Common myeloid progenitor, CD34-positive (primary cell): ENCODE measurements around the gene CXCL3.
"Not testable (repeated sequence)": the region's sequence is repeated elsewhere in the genome, so short reads cannot be mapped to it uniquely, and the experiment has no call there.

Source experiments
- CTCF ChIA-PET: fragments of 350-600 bp; sonication (Branson Sonifier 250); formaldehyde crosslinking; loops from one replicate; lab custom pipeline; 2021; ENCODE audit warnings: antibody characterized with exemption; lab: Charles Lee
- POLR2A ChIA-PET: fragments of 350-600 bp; sonication (Branson Sonifier 250); formaldehyde crosslinking; loops from one replicate; lab custom pipeline; 2021; ENCODE audit warnings: antibody characterized with exemption; lab: Charles Lee
- DNase-seq, 3 donors: peaks; one replicate each; pipeline versions ENCODE4 v3.0.0 to v3.0.0-alpha.2; 2013
- H3K27ac ChIP-seq, 2 experiments: 1 replicate in 1 of 2; 2 replicates in 1 of 2; pipeline ENCODE4 v1.7.0; 2013; ENCODE audit warnings: inconsistent platforms in 2 of 2, low read length in 2 of 2, mild to moderate bottlenecking in 2 of 2, low read depth in 1 of 2, moderate library complexity in 1 of 2; ENCODE audit not compliant: severe bottlenecking in 2 of 2, insufficient read depth in 1 of 2, poor library complexity in 1 of 2
- H3K27me3 ChIP-seq, 5 experiments: replicated peaks in 2 of 5; 1 replicate in 3 of 5; 2 replicates in 2 of 5; pipeline versions ENCODE4 v1.6.1 to v1.7.0; 2013; ENCODE audit warnings: low read length in 4 of 5, mild to moderate bottlenecking in 2 of 5, moderate library complexity in 2 of 5, inconsistent platforms in 1 of 5; ENCODE audit not compliant: insufficient read depth in 5 of 5, control insufficient read depth in 4 of 5
- H3K36me3 ChIP-seq, 4 experiments: 1 replicate in 2 of 4; 2 replicates in 2 of 4; pipeline versions ENCODE4 v1.6.1 to v1.7.0; 2013; ENCODE audit warnings: low read length in 3 of 4, control low read depth in 1 of 4, mild to moderate bottlenecking in 1 of 4; ENCODE audit not compliant: control insufficient read depth in 4 of 4, insufficient read depth in 4 of 4
- H3K4me1 ChIP-seq, 4 experiments: 1 replicate in 3 of 4; 2 replicates in 1 of 4; pipeline versions ENCODE4 v1.6.1 to v1.7.1; 2013; ENCODE audit warnings: low read length in 3 of 4, mild to moderate bottlenecking in 3 of 4, control low read depth in 1 of 4, inconsistent platforms in 1 of 4, moderate library complexity in 1 of 4; ENCODE audit not compliant: control insufficient read depth in 4 of 4, insufficient read depth in 4 of 4; ENCODE audit errors: control extremely low read depth in 1 of 4
- H3K4me3 ChIP-seq, 7 experiments: 1 replicate in 4 of 7; 2 replicates in 3 of 7; pipeline versions ENCODE4 v1.5.1 to v1.7.0; 2013; ENCODE audit warnings: mild to moderate bottlenecking in 7 of 7, low read length in 6 of 7, moderate library complexity in 6 of 7, inconsistent platforms in 2 of 7, low read depth in 2 of 7, control low read depth in 1 of 7; ENCODE audit not compliant: insufficient read depth in 4 of 7, control insufficient read depth in 1 of 7; ENCODE audit errors: extremely low read depth in 1 of 7
- H3K9me3 ChIP-seq, 5 experiments: 1 replicate in 4 of 5; 2 replicates in 1 of 5; pipeline versions ENCODE4 v1.6.1 to v1.7.1; 2013; ENCODE audit warnings: low read length in 4 of 5, mild to moderate bottlenecking in 2 of 5, inconsistent platforms in 1 of 5, low read depth in 1 of 5, moderate library complexity in 1 of 5; ENCODE audit not compliant: control insufficient read depth in 4 of 5, insufficient read depth in 2 of 5; ENCODE audit errors: control extremely low read depth in 1 of 5
- WGBS: methylation state at CpG from one replicate; pipeline ENCODE4 v1.1.5; 2013; ENCODE audit not compliant: insufficient coverage; 5-methylcytosine and 5-hydroxymethylcytosine counted together

CXCL3 gene

DNA sequence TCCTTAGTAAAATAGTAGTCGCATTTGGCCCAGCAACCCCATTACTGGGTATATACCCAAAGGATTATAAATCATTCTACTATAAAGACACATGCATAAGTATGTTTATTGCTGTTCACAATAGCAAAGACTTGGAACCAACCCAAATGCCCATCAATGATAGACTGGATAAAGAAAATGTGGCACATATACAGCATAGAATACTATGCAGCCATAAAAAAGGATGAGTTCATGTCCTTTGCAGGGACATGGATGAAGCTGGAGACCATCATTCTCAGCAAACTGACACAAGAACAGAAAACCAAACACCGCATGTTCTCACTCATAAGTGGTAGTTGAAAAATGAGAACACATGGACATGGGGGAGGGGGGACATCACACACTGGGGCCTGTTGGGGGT is 41.9 kb upstream of the CXCL3 start:
- H3K27ac ChIP-seq, DNase-seq, H3K36me3 ChIP-seq, CTCF ChIA-PET, H3K27me3 ChIP-seq, POLR2A ChIA-PET, H3K9me3 ChIP-seq, H3K4me3 ChIP-seq: not testable (repeated sequence)
- no CpG with 5 or more reads among the region's 2 CpGs for WGBS
- peaks cover 2 to 26% (median 7%) of the 10 kb centered on the region in 4 experiments for H3K4me1 ChIP-seq

DNA sequence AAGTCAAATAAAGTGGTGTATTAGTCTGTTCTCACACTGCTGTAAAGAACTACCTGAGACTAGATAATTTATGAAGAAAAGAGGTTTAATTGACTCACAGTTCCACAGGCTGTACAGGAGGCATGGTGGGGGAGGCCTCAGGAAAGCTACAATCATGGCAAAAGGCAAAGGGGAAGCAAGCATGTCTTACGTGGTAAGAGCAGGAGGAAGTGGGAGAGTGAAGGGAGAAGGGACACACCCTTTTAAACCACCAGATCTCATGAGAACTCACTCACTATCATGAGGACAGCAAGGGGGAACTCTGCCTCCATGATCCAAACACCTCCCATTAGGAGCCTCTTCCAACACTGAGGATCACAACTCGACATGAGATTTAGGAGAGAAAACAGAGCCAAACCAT is 40.5 kb upstream of the CXCL3 start:
- CTCF ChIA-PET: interaction anchor here (0.7 to 2.2 kb wide), 5 partner anchors 10 to 37 kb away, joined by 3 to 9 read pairs (median 4); no protein-coding TSS in a partner anchor
- WGBS: 100% methylated on average over 1 of the region's 2 CpGs
- not testable (repeated sequence) for H3K4me3 ChIP-seq

DNA sequence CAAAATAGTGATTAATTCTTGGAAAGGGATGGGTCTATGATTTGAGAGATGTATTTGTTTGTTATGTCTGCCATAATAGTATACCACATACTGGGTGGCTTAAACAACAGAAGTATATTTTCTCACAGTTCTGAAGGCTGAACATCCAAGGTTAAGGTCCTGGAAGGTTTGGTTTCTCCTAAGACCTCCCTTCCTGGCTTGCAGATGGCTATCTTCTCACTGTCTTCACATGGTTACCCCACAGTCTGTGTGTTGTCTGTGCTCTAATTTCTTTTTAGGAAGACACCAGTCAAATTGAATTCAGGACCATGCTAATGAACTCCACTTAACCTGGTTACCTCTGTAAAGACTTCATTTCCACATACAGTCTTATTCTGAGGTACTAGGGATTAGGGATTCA is 34.9 kb upstream of the CXCL3 start:
- no peak overlapping the region for H3K4me3 ChIP-seq
- no peaks in the 10 kb centered on the region for H3K27me3 ChIP-seq
- ChIA-PET POLR2A (no interaction called here), CTCF (no interaction called here)
- no peaks in the 10 kb centered on the region for H3K36me3 ChIP-seq
- no peak for DNase-seq
- peaks cover 0 to 8% (median 0%) of the 10 kb centered on the region in 5 experiments for H3K9me3 ChIP-seq
- peaks cover 0 to 11% (median 4%) of the 10 kb centered on the region in 4 experiments for H3K4me1 ChIP-seq
- H3K27ac ChIP-seq: no peak overlapping the region

More for the DNA sequence above, 40.5 kb upstream of the CXCL3 start:
- H3K27me3 ChIP-seq, H3K27ac ChIP-seq, H3K36me3 ChIP-seq, H3K9me3 ChIP-seq: not testable (repeated sequence)
- POLR2A ChIA-PET: interaction anchor here (0.5 kb wide), 1 partner anchor 42 kb away, joined by 5 read pairs; no protein-coding TSS in a partner anchor
- DNase-seq: peak in 1 of 3 donors; percentile 49
- peaks cover 3 to 22% (median 6%) of the 10 kb centered on the region in 4 experiments for H3K4me1 ChIP-seq

DNA sequence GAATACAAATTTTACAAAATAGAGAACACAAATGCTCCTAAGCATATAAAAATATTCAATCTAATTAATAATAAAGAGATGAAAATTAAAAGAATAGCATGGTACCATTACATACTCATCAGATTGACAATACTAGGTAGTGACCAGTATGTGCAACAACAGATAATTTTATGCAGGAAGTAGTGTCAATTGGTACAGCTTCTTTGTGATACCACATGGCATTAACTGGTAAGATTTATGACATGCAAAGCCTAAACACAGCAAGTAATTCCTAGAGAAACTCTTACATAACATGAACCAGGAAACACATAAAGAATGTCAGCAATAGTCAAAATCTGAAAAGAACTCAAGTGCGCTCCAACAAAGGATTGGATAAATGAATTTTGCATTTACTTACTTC is 34.2 kb upstream of the CXCL3 start:
- peaks cover 0 to 8% (median 0%) of the 10 kb centered on the region in 5 experiments for H3K9me3 ChIP-seq
- no CpG with 5 or more reads among the region's 1 CpG for WGBS
- H3K36me3 ChIP-seq: no peaks in the 10 kb centered on the region
- peaks cover 1 to 15% (median 6%) of the 10 kb centered on the region in 4 experiments for H3K4me1 ChIP-seq
- CTCF ChIA-PET: no interaction called here
- H3K27me3 ChIP-seq: no peaks in the 10 kb centered on the region
- H3K4me3 ChIP-seq: no peak overlapping the region
- peak in 1 of 3 donors; percentile 36 for DNase-seq
- POLR2A ChIA-PET: no interaction called here
- H3K27ac ChIP-seq: no peak overlapping the region

DNA sequence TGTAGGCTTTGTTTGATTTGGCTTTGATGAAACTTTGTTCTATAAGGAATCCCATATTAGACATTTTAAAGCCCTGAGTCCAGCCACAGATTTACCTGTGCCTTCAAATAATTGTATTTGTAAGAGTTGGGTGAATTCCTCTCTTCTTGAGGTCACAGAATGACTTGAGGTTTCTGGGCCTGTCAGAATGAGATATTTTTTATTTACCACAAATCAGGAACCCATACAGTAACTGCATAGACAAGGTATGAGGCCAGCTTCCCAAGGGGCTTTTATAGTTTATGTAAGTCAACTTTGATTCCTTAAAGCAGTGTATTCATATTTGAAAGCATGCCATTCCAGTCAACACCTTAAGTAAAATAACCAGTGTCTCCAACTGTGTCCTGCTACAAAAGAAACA is 29.1 kb upstream of the CXCL3 start:
- Histone ChIP-seq H3K9me3 (peaks cover 0 to 8% (median 0%) of the 10 kb centered on the region in 5 experiments), H3K4me1 (peaks cover 0 to 10% (median 6%) of the 10 kb centered on the region in 4 experiments), H3K27me3 (no peaks in the 10 kb centered on the region), H3K27ac (no peak overlapping the region), H3K4me3 (no peak overlapping the region), H3K36me3 (no peaks in the 10 kb centered on the region)
- POLR2A ChIA-PET: no interaction called here
- CTCF ChIA-PET: interaction anchor here (0.9 to 3.2 kb wide), 3 partner anchors 11 to 66 kb away, joined by 3 to 9 read pairs (median 4); no protein-coding TSS in a partner anchor
- peak; percentile 61 to 90 (median 87) for DNase-seq

DNA sequence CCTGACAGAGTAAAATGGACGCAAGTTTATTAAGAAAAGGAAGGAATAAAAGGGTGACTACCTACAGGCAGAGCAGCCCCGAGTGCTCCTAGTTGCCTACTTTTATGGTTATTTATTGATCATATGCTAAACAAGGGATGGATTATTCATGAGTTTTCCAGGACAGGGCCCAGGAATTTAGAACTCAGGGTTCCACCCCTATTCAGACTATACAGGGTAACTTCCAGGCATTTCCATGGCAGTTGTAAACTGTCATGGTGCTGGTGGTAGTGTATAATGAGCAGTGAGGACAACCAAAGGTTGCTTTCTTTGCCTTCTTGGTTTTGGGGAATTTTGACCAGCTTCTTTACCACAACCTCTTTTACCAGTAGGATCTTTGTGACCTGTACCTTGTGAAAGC is 27.7 kb upstream of the CXCL3 start:
- 100% methylated on average over 2 of the region's 2 CpGs for WGBS
- ChIA-PET POLR2A (no interaction called here), CTCF (no interaction called here)
- no peak for DNase-seq
- peaks cover 0 to 10% (median 6%) of the 10 kb centered on the region in 4 experiments for H3K4me1 ChIP-seq
- H3K4me3 ChIP-seq: no peak overlapping the region
- no peaks in the 10 kb centered on the region for H3K27me3 ChIP-seq
- peaks cover 0 to 3% (median 0%) of the 10 kb centered on the region in 4 experiments for H3K36me3 ChIP-seq
- no peak overlapping the region for H3K27ac ChIP-seq
- peaks cover 0 to 10% (median 5%) of the 10 kb centered on the region in 5 experiments for H3K9me3 ChIP-seq

DNA sequence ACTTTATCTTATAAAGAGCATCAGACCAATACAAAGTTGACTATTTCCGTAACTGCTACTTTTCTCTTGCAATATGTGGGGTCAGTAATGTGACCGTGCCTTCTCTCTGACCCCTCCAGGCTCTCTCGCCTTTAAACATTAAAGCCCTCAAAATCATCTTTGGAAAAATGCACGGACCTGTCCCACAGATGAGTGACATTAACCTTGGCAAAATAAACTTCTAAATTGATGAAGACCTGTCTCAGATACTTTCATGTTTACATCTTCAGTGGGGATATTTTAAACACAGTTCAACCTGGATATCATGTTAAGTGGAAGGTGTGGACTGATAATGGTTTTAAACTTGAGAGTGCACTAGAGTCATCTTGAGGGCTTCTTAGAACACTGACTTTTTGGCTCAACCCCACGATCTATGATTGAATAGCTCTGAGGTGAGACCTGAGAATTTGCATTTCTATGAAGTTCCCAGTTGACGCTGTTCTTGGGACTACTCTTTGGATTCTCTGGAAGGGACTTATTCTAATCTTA is 26.7 kb upstream of the CXCL3 start:
- POLR2A ChIA-PET: interaction anchor here (0.7 kb wide), 1 partner anchor 1009 kb away, joined by 3 read pairs; no protein-coding TSS in a partner anchor
- WGBS: 98% methylated on average over 5 of the region's 6 CpGs

More for the DNA sequence above, 26.7 kb upstream of the CXCL3 start:
- Histone ChIP-seq H3K4me3 (no peak overlapping the region), H3K36me3 (peaks cover 0 to 3% (median 0%) of the 10 kb centered on the region in 4 experiments), H3K9me3 (peaks cover 0 to 7% (median 4%) of the 10 kb centered on the region in 5 experiments), H3K27ac (no peak overlapping the region), H3K4me1 (peaks cover 0 to 10% (median 6%) of the 10 kb centered on the region in 4 experiments), H3K27me3 (no peaks in the 10 kb centered on the region)
- CTCF ChIA-PET: interaction anchor here (0.8 kb wide), 1 partner anchor 14 kb away, joined by 3 read pairs; no protein-coding TSS in a partner anchor
- DNase-seq: no peak
